T follicular helper cell (primary cell): ENCODE measurements around the gene GALNT14.
"Not testable (repeated sequence)": the region's sequence is repeated elsewhere in the genome, so short reads cannot be mapped to it uniquely, and the experiment has no call there.

Source experiments
- DNase-seq: peaks from one replicate; pipeline ENCODE4 v3.0.0-alpha.2; 2020; ENCODE audit warnings: low read depth
- total RNA-seq, 2 experiments: gene quantifications; one replicate each; lab custom pipeline; 2026; lab: John Stamatoyannopoulos, UW

Gene GALNT14
- 0.12 to 0.74 reads per million in 2 experiments for total RNA-seq

GRCh38 chr2:31138037-31138962 is at the start of gene GALNT14:
Gene GALNT14, minus strand, starts transcription at chr2:31138440. Its CDS starts 354 bp downstream, at chr2:31138086.
- peak; percentile 1 for DNase-seq

GRCh38 chr2:31187166-31187565 is 48.9 kb upstream of the GALNT14 start:
- no peak for DNase-seq

- not testable (repeated sequence) for DNase-seq
Measured at GRCh38 chr2:31183973-31184372, 45.7 kb upstream of the GALNT14 start.

GRCh38 chr2:31176742-31177141 is 38.5 kb upstream of the GALNT14 start:
- no peak for DNase-seq

GRCh38 chr2:31171142-31171541 is 32.9 kb upstream of the GALNT14 start:
- no peak for DNase-seq

- DNase-seq, result peak; percentile 10
Measured at GRCh38 chr2:31170071-31170698, 31.9 kb upstream of the GALNT14 start.

GRCh38 chr2:31168291-31168690 is 30.1 kb upstream of the GALNT14 start:
- DNase-seq, result no peak

GRCh38 chr2:31166925-31167324 is 28.7 kb upstream of the GALNT14 start:
- no peak for DNase-seq

- DNase-seq, result no peak
Measured at GRCh38 chr2:31163011-31163539, 24.8 kb upstream of the GALNT14 start.

- DNase-seq, result no peak
Measured at GRCh38 chr2:31161637-31162036, 23.4 kb upstream of the GALNT14 start.

GRCh38 chr2:31151501-31151900 is 13.3 kb upstream of the GALNT14 start:
- DNase-seq, result no peak

- no peak for DNase-seq
Measured at GRCh38 chr2:31150120-31150670, 12.0 kb upstream of the GALNT14 start.

- no peak for DNase-seq
Measured at GRCh38 chr2:31148514-31148913, 10.3 kb upstream of the GALNT14 start.

- DNase-seq, result no peak
Measured at GRCh38 chr2:31147645-31148044, 9.4 kb upstream of the GALNT14 start.

- no peak for DNase-seq
Measured at GRCh38 chr2:31142110-31142509, 3.9 kb upstream of the GALNT14 start.

GRCh38 chr2:31141443-31142085 is 3.3 kb upstream of the GALNT14 start:
- no peak for DNase-seq

- DNase-seq, result no peak
Measured at GRCh38 chr2:31140151-31140550, 1.9 kb upstream of the GALNT14 start.

GRCh38 chr2:31139671-31140070 is 1.4 kb upstream of the GALNT14 start:
- no peak for DNase-seq

GRCh38 chr2:31137211-31138036 is 816 bp downstream of the GALNT14 start:
- no peak for DNase-seq

GRCh38 chr2:31136732-31137131 is 1.5 kb downstream of the GALNT14 start:
- DNase-seq, result no peak

GRCh38 chr2:31136000-31136399 is 2.2 kb downstream of the GALNT14 start:
- no peak for DNase-seq
